GM21390 (cell line): Measurements from ENCODE around the gene CACNA1E.
A peak's percentile ranks its signal among the peaks of the same experiment; 100 is the strongest.
"Not testable (repeated sequence)": the region's sequence is repeated elsewhere in the genome, so short reads cannot be mapped to it uniquely, and the experiment has no call there.

Experiments
- ATAC-seq: cut with Tn5 transposase; IDR thresholded peaks from one replicate; pipeline ENCODE4 v1.9.1; 2021; ENCODE audit not compliant: unreplicated experiment

Gene CACNA1E

GRCh38 chr1:181514298-181515290 lies 31.3 kb downstream of the CACNA1E start:
- ATAC-seq: peak; percentile 81

- ATAC-seq: no peak
Observed at GRCh38 chr1:181516706-181517105, 33.4 kb downstream of the CACNA1E start.

GRCh38 chr1:181517181-181517875 lies 34.0 kb downstream of the CACNA1E start:
- ATAC-seq: no peak

- ATAC-seq: no peak
Observed at GRCh38 chr1:181518152-181518551, 34.8 kb downstream of the CACNA1E start.

- no peak for ATAC-seq
Observed at GRCh38 chr1:181522864-181523263, 39.5 kb downstream of the CACNA1E start.

- no peak for ATAC-seq
Observed at GRCh38 chr1:181525104-181525721, 41.9 kb downstream of the CACNA1E start.

GRCh38 chr1:181528241-181528640 lies 44.9 kb downstream of the CACNA1E start:
- not testable (repeated sequence) for ATAC-seq

GRCh38 chr1:181531441-181531840 lies 48.1 kb downstream of the CACNA1E start:
- no peak for ATAC-seq

GRCh38 chr1:181531951-181532600 lies 48.8 kb downstream of the CACNA1E start:
- ATAC-seq: no peak

GRCh38 chr1:181538836-181539235 lies 55.5 kb downstream of the CACNA1E start:
- no peak for ATAC-seq

GRCh38 chr1:181541458-181541857 lies 58.1 kb downstream of the CACNA1E start:
- ATAC-seq: no peak

GRCh38 chr1:181541947-181542346 lies 58.6 kb downstream of the CACNA1E start:
- ATAC-seq: no peak

- not testable (repeated sequence) for ATAC-seq
Observed at GRCh38 chr1:181542406-181542805, 59.1 kb downstream of the CACNA1E start.

- no peak for ATAC-seq
Observed at GRCh38 chr1:181545395-181545794, 62.1 kb downstream of the CACNA1E start.

GRCh38 chr1:181548497-181548896 lies 65.2 kb downstream of the CACNA1E start:
- ATAC-seq: no peak

GRCh38 chr1:181551249-181551648 lies 67.9 kb downstream of the CACNA1E start:
- no peak for ATAC-seq

GRCh38 chr1:181551754-181552153 lies 68.4 kb downstream of the CACNA1E start:
- no peak for ATAC-seq

- ATAC-seq: no peak
Observed at GRCh38 chr1:181554465-181554864, 71.1 kb downstream of the CACNA1E start.

- no peak for ATAC-seq
Observed at GRCh38 chr1:181556631-181557030, 73.3 kb downstream of the CACNA1E start.

GRCh38 chr1:181557313-181557712 lies 74.0 kb downstream of the CACNA1E start:
- ATAC-seq: no peak

GRCh38 chr1:181558416-181558815 lies 75.1 kb downstream of the CACNA1E start:
- ATAC-seq: no peak
